GM19240 (cell line): ENCODE results near the gene RAB19.
"Not testable (repeated sequence)": the region's sequence is repeated elsewhere in the genome, so short reads cannot be mapped to it uniquely, and the experiment has no call there.

Experiments used
- DNase-seq: peaks from one replicate; pipeline ENCODE4 v3.0.0; 2011; ENCODE audit warnings: low spot score; ENCODE audit not compliant: insufficient read length

Gene RAB19

DNA sequence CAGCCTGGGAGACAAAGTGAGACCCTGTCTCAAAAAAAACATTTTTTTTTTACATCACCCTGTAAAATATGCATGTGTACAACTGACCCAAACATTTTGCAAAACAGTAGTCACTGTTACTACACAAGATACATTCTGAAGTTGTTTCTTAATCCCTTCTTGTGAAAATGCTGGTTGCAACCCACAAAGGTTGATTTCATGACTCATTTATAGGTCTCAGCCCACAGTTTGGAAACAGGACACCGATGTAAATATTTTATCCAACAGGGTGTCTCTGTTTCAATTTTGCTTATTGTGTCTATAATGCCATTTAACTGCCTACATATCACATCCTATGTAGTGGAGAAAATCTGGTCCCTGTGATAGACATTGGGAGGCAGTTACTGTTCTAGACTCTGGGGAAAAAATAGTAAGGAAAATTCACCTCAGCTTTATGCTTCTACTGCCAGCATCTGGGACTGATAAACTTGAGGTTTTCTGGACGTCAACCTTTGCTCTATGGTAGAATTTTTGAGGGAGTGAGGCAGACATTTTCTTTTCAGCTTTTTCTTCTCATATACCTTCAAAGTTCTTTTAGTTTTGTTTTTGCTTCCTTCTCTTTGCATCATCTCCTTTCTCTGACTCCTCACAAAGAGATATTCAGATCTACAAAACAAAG lies 1.6 kb upstream of the RAB19 start:
- no peak for DNase-seq

- DNase-seq: no peak
Measured at GRCh38 chr7:140404565-140405065, 757 bp downstream of the RAB19 start.

DNA sequence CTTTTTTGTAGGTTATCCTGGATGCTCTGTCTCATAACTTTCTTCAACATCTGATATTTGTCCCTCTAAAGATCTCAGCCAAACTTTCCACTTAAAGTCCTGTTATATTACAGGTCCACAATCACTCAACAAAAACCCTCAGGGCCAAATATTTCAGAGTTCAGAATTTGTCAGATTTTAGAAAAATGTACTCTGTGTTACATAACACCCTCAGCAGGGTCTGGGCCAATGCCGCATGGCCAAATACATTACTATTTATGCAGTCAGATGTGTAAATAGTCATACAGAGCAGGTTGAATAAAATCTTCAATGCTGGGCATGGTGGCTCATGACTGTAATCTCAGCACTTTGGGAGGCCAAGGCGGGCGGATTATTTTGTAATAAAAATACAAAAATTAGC lies 11.5 kb downstream of the RAB19 start:
- no peak for DNase-seq

GRCh38 chr7:140415816-140416215 lies 12.0 kb downstream of the RAB19 start:
- not testable (repeated sequence) for DNase-seq

GRCh38 chr7:140416560-140416959 lies 12.7 kb downstream of the RAB19 start:
- DNase-seq: no peak

DNA sequence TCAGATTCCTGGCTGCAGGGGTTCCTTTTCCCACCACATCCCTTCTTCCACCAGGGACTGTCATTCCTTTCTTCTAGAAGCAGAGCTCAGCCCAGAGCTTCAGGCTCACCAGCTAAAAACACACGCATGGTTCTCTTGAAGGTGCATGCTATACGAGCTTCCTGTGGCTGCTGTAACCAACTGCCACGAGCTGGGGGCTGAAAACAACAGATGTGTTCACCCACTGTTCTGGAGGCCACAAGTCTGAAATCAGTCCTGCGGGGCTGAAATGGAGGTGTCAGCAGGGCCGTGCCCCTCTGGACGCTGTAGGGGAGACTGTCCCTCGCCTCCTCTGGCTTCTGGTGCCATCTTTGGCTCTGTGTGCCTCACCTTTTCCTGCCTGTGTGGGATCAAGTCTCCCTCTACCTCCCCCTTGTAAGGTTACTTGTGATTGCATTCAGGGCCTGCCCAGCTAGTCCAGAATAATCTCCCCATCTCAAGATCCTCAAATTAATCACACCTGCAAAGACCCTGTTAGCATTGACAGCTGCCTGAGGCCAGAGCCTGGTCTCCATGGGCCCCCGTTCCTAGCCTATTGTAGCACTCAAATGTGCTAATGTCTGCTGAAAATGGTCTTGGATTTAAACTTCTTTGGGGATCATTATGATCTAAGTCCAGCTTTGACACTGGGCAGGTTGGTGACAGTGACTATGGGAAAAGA lies 13.7 kb downstream of the RAB19 start:
- no peak for DNase-seq

DNA sequence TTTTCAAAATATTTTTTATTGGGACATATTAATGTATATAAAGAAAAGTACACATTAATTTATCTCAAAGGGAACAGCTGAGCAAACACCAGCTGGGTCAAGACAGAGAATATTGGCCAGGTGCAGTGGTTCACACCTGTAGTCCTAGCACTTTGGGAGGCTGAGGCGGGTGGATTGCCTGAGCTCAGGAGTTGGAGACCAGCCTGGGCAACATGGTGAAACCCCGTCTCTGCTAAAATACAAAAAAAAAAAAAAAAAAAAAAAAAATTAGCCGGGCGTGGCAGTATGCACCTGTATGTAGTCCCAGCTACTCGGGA lies 14.3 kb downstream of the RAB19 start:
- DNase-seq: not testable (repeated sequence)

- DNase-seq: no peak
Measured at GRCh38 chr7:140418653-140419052, 14.8 kb downstream of the RAB19 start.

- no peak for DNase-seq
Measured at GRCh38 chr7:140421521-140421920, 17.7 kb downstream of the RAB19 start.

- DNase-seq: no peak
Measured at GRCh38 chr7:140423501-140423900, 19.6 kb downstream of the RAB19 start.

DNA sequence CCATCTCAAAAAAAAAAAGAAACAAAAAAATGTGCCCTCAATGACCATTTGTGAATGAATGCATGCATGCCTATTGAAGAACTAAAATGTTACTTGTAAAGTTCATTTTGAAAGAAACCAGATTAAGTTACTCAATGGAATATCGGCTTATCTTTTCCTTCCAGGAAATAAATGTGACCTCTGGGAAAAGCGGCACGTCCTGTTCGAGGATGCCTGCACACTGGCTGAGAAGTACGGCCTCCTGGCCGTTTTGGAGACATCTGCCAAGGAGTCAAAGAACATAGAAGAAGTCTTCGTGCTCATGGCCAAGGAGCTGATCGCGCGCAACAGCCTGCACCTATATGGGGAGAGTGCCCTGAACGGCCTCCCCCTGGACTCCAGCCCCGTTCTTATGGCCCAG lies 21.9 kb downstream of the RAB19 start:
- DNase-seq: no peak

- DNase-seq: no peak
Measured at GRCh38 chr7:140426130-140426529, 22.3 kb downstream of the RAB19 start.

- no peak for DNase-seq
Measured at GRCh38 chr7:140433396-140433795, 29.5 kb downstream of the RAB19 start.

DNA sequence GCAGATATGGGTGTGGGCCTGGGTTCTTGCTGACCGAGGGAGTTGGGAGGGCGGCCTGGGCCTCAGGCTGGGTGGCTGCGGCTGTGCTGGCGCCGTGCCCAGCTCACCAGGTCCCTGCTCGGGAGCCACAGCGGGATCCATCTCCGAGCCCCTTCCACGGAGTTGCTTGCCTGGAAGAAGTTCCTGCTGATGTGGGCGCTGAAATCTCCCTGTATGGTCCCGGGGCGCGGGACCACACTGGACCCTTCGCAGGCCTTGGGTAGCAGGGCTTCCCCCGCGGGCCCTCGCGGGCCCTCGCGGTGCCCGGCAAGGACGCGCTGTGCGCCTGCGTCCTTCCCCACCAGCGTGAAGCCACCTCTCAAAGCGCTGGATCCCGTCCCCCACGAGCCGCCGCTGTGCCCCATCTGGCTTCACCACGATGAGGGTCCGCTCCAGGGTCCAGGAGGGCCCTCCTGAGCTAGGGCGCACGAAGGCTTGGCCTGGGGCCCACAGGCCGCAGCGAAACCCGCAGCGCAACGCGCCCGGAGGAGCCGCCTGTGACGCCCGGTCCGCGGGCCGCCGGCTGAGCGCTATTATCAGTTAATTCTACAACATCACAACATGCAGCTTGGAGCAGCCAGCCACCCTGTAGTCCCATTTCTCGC lies 31.5 kb downstream of the RAB19 start:
- no peak for DNase-seq

DNA sequence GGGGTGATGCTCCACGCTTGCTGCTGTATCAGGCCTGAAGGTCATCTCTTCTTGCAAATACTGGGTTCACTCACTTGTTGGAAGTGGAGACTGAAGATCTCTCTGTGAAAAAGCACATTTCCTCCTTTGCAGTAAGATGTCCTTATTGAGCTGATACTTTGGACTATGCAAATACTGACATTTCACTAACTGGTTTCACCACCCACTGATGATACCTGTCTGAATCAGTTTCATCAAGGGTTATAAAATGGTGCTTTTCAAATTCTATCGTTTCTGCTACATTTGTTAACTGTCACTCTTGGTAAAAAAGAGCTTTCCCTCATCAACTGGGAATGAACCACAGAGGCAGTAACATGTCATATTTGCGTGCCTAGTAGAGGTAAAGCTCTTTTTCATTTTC lies 35.5 kb downstream of the RAB19 start:
- DNase-seq: no peak

DNA sequence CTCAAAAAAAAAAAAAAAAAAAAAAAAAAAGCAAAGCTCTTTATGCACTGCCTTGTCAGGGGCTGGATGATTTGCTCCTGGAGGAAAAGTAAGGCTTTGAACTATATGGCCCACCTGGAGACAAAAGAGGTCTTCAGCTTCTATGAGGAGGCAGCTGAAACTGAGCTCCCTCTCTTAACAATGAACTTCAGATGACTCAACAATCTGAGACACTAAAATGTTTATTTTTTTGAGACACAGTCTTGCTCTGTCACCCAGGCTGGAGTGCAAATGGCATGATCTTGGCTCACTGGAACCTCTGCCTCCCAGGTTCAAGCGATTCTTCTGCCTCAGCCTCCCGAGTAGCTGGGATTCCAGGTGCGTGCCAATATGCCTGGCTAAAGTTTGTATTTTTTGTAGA lies 36.7 kb downstream of the RAB19 start:
- no peak for DNase-seq

DNA sequence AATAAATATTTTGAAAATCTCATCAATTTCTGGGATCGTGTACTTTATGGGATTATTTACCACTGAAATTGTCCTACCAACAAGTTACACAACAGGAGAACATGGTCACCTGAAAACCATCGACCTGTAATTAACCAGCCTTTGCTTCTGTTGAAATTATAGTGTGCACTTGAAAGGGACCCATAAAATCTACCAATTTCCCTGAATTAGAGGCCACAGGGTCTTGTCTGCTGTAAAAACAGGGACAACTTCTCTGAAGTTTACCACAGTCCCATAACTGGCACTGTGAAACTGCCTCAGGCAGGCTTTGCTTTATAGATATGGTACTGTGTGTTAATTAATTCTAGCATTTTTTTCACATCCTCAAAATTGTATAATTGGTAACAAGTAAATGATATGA lies 37.7 kb downstream of the RAB19 start:
- no peak for DNase-seq

DNA sequence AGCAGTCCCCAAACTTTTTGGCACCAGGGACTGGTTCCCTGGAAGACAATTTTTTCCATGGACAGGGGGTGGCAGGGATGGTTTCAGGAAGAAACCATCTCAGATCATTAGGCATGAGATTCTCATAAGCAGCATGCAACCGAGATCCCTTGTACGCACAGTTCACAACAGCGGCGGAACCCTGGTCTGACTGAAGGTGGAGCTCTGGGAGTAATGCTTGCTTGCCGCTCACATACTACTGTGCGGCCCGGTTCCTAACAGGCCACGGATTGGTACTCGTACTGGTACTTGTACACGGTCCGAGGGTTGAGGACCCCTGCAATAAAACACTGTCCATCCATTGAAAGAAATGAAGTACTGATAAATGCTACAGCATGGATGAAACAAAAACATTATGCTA lies 42.6 kb downstream of the RAB19 start:
- no peak for DNase-seq

DNA sequence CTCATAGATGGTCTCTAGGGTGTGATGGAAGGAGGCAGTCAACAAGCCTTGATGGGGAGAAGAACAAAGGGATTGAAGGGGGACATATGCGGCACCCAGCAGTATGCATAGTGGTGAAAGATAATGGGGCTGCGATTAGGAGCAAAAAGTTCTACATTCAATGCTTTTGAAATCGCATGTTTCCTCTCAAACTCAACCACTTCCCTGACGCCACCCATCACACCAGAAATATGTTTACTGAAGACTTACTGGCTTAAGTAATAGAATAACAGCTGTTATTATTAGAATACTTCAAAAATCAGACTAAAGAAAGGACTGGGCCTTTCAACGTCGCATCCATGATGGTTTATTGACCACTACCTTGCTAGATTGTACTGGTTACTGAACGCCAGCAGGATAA lies 44.0 kb downstream of the RAB19 start:
- no peak for DNase-seq

DNA sequence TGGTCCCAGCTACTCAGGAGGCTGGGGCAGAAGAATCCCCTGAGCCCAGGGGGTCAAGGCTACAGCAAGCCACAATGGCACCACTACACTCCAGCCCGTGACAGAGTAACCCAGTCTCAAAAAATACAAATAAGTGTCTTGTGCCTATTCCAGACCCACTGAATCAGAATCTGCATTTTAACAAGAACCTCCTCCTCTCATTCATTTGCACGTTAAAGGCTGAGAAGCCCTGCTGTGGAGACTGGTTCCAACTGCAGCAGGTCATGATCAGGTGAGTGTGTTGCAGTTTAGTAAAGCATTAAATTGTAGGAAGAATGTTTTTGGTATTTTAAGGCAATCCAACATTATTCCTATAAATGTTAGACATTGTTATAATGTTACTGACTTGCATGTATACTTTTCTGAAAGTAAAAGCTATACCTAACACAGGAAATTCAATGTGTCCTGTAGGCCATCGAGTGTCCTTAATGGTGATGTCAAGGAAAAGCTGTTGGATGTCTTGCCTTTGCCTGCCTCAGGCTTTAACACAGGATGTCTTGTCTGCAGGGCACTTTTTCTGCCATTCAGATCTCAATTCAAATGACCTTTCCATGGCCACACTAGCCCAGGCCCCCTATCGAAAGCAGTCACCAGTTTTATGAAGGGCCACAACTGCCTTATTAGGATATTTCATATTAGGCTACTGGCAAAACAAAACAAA lies 45.1 kb downstream of the RAB19 start:
- DNase-seq: no peak

DNA sequence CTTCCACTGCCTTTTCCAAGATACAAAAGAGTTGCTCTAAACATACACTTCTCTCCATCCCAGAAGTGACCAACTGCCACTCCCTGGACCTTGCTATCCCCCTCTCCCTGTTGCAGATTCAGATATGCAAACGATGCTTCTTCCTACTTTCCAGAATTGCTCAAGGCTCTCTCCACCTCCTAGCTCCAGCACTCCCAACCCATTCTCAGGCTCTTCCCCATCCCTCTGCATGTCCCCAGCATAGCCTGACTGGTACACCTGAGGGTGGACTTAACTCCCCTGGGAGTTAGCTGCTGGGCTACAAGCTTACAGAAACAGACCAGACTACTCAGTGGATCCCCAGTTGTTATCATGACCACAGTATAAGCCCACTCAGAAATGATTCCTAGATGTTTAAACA lies 47.9 kb downstream of the RAB19 start:
- no peak for DNase-seq

DNA sequence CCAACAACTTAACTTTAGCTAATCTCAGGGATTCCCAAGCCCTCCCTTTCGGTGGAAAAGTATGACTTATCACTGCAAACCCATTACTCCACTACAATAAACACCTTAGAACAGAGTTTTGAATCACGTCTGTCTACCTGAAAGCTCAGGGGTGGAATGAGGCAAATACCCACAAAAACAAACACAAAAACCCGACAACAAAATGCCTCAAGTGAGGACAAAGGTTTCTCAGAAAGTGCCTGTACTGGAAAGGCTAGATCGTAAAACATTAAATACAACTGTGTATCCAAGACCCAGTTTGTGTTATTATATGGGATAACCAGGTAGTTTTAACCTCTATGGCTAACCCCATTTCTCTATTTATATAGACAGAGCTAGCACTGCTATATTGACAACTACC lies 49.4 kb downstream of the RAB19 start:
- DNase-seq: no peak
